Keratinocyte (primary cell): ENCODE measurements around the gene ACACA.

Source experiments
- EZH2 ChIP-seq: IDR thresholded peaks from one replicate; pipeline ENCODE4 v1.6.1; 2012; ENCODE audit warnings: inconsistent platforms, mild to moderate bottlenecking, low read length, moderate library complexity
- TF ChIP-seq, protein P1 (sequence below), 3 experiments: IDR thresholded peaks in 1 of 3; conservative IDR thresholded peaks in 1 of 3; optimal IDR thresholded peaks in 1 of 3; 2 replicates in 2 of 3; 3 replicates in 1 of 3; pipeline versions ENCODE3 to v1.5.1; 2011; ENCODE audit warnings: low read length in 3 of 3, mild to moderate bottlenecking in 3 of 3, moderate library complexity in 2 of 3, control low read depth in 1 of 3, inconsistent platforms in 1 of 3; ENCODE audit not compliant: insufficient read depth in 2 of 3; ENCODE audit errors: extremely low read depth in 1 of 3

DNA sequence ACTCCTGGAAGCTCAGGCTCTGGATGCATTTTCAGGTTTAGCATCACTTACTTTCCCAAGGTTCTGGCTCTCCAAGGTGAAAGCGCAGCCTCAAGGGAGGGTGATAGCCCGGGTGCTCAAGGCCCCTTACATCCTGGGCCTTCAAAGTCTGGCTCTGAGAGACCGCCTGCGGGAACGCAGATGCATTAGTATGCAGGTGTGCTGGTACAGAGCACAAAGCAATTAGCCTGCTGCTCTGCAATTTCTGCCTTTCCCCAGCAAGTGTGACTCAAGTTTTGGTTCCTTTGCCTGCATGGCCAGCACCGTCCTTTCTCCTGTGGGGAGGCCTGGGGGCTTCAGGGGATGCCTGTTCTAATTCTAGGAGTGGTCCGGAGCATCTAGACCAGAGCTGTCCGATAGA is 341.7 kb downstream of the ACACA start:
- TF ChIP-seq, protein P1, sequence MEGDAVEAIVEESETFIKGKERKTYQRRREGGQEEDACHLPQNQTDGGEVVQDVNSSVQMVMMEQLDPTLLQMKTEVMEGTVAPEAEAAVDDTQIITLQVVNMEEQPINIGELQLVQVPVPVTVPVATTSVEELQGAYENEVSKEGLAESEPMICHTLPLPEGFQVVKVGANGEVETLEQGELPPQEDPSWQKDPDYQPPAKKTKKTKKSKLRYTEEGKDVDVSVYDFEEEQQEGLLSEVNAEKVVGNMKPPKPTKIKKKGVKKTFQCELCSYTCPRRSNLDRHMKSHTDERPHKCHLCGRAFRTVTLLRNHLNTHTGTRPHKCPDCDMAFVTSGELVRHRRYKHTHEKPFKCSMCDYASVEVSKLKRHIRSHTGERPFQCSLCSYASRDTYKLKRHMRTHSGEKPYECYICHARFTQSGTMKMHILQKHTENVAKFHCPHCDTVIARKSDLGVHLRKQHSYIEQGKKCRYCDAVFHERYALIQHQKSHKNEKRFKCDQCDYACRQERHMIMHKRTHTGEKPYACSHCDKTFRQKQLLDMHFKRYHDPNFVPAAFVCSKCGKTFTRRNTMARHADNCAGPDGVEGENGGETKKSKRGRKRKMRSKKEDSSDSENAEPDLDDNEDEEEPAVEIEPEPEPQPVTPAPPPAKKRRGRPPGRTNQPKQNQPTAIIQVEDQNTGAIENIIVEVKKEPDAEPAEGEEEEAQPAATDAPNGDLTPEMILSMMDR (optimal IDR thresholded peaks at IDR 0.05 in 1 of 3, IDR thresholded peaks at IDR 0.05 in 1 of 3, conservative IDR thresholded peaks at IDR 0.05 in 1 of 3; ENCODE audit: extremely low read depth in 1 of 3, insufficient read depth in 2 of 3, low read length in 3 of 3) = no peak
- TF ChIP-seq EZH2 = no peak
